HCT116 (cell line): ENCODE data around the gene SLC13A4. TPM values are rescaled to one million over a fixed set of nuclear protein-coding genes. Genes with fewer than 3 reads are reported as not detected.

Source experiments
- ATAC-seq: fragments of 200-7000 bp; cut with Tn5 transposase; 2 replicates; pipeline ENCODE4 v1.9.1; 2020; ENCODE audit warnings: mild to moderate bottlenecking, moderate library complexity
- BruUV-seq: library from RNA; stranded (reverse); fragments of 400-500 nt; replicated peaks from 2 replicates; lab custom pipeline; 2021; lab: Mats Ljungman, UMichigan
- CTCF ChIA-PET: fragments of 300-600 bp; sonication (Branson Sonifier 250); formaldehyde crosslinking; loops from one replicate; lab custom pipeline; 2021; ENCODE audit warnings: antibody characterized with exemption; lab: Charles Lee
- POLR2A ChIA-PET: fragments of 300-600, 350-600 bp; sonication (Branson Sonifier 250); formaldehyde crosslinking; loops from one replicate; lab custom pipeline; 2021; ENCODE audit warnings: antibody characterized with exemption; lab: Charles Lee
- RAD21 ChIA-PET, 2 experiments: fragments of 300-600 bp; sonication (Branson Sonifier 250); formaldehyde crosslinking; loops; one replicate each; lab custom pipeline; 2023; ENCODE audit warnings: low total read pairs in 2 of 2; ENCODE audit not compliant: uncharacterized antibody in 2 of 2, unreplicated experiment in 2 of 2, low non-redundant PET in 1 of 2; lab: Charles Lee
- DNase-seq: peaks from one replicate; pipeline ENCODE4 v3.0.0-alpha.2; 2010; ENCODE audit warnings: low read depth, low spot score
- H2AFZ ChIP-seq: fragments of 200-600 bp; shearing (Covaris generic), sonication (generic); 2 replicates; pipeline ENCODE4 v1.6.1; 2017; ENCODE audit warnings: low read depth, mixed run types, mixed read lengths, antibody characterized with exemption, low read length; ENCODE audit not compliant: poor library complexity, severe bottlenecking
- H3K27ac ChIP-seq: 2 replicates; pipeline ENCODE4 v1.5.1; 2012; ENCODE audit warnings: low read depth, low read length
- H3K27me3 ChIP-seq: fragments of 200-600 bp; sonication (generic); 2 replicates; pipeline ENCODE4 v1.6.1; 2016; ENCODE audit warnings: mixed run types, low read length, mixed read lengths; ENCODE audit not compliant: insufficient read depth
- H3K36me3 ChIP-seq, 2 experiments: fragments of 200-500 bp in 1 of 2; fragments of 200-600 bp in 1 of 2; sonication (Bioruptor generic) in 1 of 2; sonication (generic) in 1 of 2; 2 replicates each; pipeline versions ENCODE4 v1.5.1 to v1.6.1; 2014 to 2016; ENCODE audit warnings: low read length in 2 of 2, inconsistent platforms in 1 of 2, mixed read lengths in 1 of 2, mixed run types in 1 of 2; ENCODE audit not compliant: insufficient read depth in 2 of 2, control insufficient read depth in 1 of 2
- H3K4me1 ChIP-seq, 2 experiments: fragments of 200-600 bp in 1 of 2; sonication (generic) in 1 of 2; 2 replicates each; pipeline versions ENCODE4 v1.5.1 to v1.6.1; 2012 to 2017; ENCODE audit warnings: low read length in 2 of 2, inconsistent platforms in 1 of 2, mild to moderate bottlenecking in 1 of 2, mixed read lengths in 1 of 2, mixed run types in 1 of 2, moderate library complexity in 1 of 2; ENCODE audit not compliant: insufficient read depth in 2 of 2, control insufficient read depth in 1 of 2
- H3K4me2 ChIP-seq: fragments of 200-600 bp; sonication (generic); 2 replicates; pipeline ENCODE4 v1.6.1; 2017; ENCODE audit warnings: mixed run types, low read length, mixed read lengths
- H3K4me3 ChIP-seq, 2 experiments: fragments of 200-600 bp in 1 of 2; sonication (generic) in 1 of 2; replicated peaks in 1 of 2; 2 replicates each; pipeline ENCODE4 v1.5.1; 2011 to 2016; ENCODE audit warnings: low read length in 2 of 2, control low read depth in 1 of 2, low read depth in 1 of 2, mild to moderate bottlenecking in 1 of 2, mixed read lengths in 1 of 2, mixed run types in 1 of 2
- H3K79me2 ChIP-seq: fragments of 200-600 bp; sonication (generic); 2 replicates; pipeline ENCODE4 v1.6.1; 2017; ENCODE audit warnings: mild to moderate bottlenecking, mixed run types, low read length, moderate library complexity, mixed read lengths; ENCODE audit not compliant: insufficient read depth
- H3K9ac ChIP-seq: fragments of 200-600 bp; sonication (generic); 2 replicates; pipeline ENCODE4 v1.6.1; 2016; ENCODE audit warnings: low read length, mixed read lengths
- H3K9me2 ChIP-seq: fragments of 200-600 bp; sonication (generic), shearing (Covaris generic); 2 replicates; pipeline ENCODE4 v1.6.1; 2017; ENCODE audit warnings: mixed run types, mild to moderate bottlenecking, moderate library complexity; ENCODE audit not compliant: insufficient read depth
- H3K9me3 ChIP-seq, 2 experiments: fragments of 200-500 bp in 1 of 2; fragments of 200-600 bp in 1 of 2; sonication (Bioruptor generic) in 1 of 2; sonication (generic) in 1 of 2; 2 replicates each; pipeline ENCODE4 v1.6.1; 2014 to 2017; ENCODE audit warnings: low read length in 2 of 2, mixed read lengths in 2 of 2, inconsistent platforms in 1 of 2, low read depth in 1 of 2, mild to moderate bottlenecking in 1 of 2, mixed run types in 1 of 2, moderate library complexity in 1 of 2; ENCODE audit not compliant: control insufficient read depth in 1 of 2, insufficient read depth in 1 of 2
- H4K20me1 ChIP-seq: fragments of 200-600 bp; sonication (generic), shearing (Covaris generic); 2 replicates; pipeline ENCODE4 v1.6.1; 2017; ENCODE audit warnings: mixed run types, mild to moderate bottlenecking, moderate library complexity; ENCODE audit not compliant: insufficient read depth
- CEBPB ChIP-seq: IDR thresholded peaks from 2 replicates; pipeline ENCODE4 v1.6.1; 2012; ENCODE audit warnings: low read depth
- EGR1 ChIP-seq: IDR thresholded peaks from 2 replicates; pipeline ENCODE4 v1.6.1; 2012; ENCODE audit warnings: low read depth
- ELF1 ChIP-seq: IDR thresholded peaks from 2 replicates; pipeline ENCODE4 v1.6.1; 2012; ENCODE audit warnings: low read depth, borderline replicate concordance
- EZH2 ChIP-seq: fragments of 200-600 bp; sonication (generic); IDR thresholded peaks from 2 replicates; pipeline ENCODE4 v1.6.1; 2017; ENCODE audit warnings: antibody characterized with exemption, mixed run types
- EZH2phosphoT487 ChIP-seq: fragments of 200-600 bp; IDR thresholded peaks from 2 replicates; pipeline ENCODE4 v1.6.1; 2018; ENCODE audit warnings: antibody characterized with exemption, borderline replicate concordance
- FOSL1 ChIP-seq: IDR thresholded peaks from 2 replicates; pipeline ENCODE4 v1.6.1; 2012; ENCODE audit warnings: low read depth
- JUND ChIP-seq: IDR thresholded peaks from 2 replicates; pipeline ENCODE4 v1.6.1; 2012
- POLR2A ChIP-seq: IDR thresholded peaks from 2 replicates; pipeline ENCODE4 v1.7.0; 2011; ENCODE audit warnings: borderline replicate concordance; ENCODE audit not compliant: insufficient read depth, insufficient read length; ENCODE audit errors: extremely low read depth
- POLR2AphosphoS5 ChIP-seq: IDR thresholded peaks from 2 replicates; pipeline ENCODE4 v1.6.1; 2011; ENCODE audit warnings: mild to moderate bottlenecking, low read depth, low read length, moderate library complexity
- RAD21 ChIP-seq: IDR thresholded peaks from 2 replicates; pipeline ENCODE4 v1.6.1; 2012; ENCODE audit warnings: low read depth, mild to moderate bottlenecking
- SIN3A ChIP-seq: IDR thresholded peaks from 2 replicates; pipeline ENCODE4 v1.6.1; 2012; ENCODE audit warnings: low read depth
- SP1 ChIP-seq: IDR thresholded peaks from 2 replicates; pipeline ENCODE4 v1.6.1; 2012; ENCODE audit warnings: low read depth
- SRF ChIP-seq: IDR thresholded peaks from 2 replicates; pipeline ENCODE4 v1.6.1; 2012; ENCODE audit warnings: low read depth
- TCF7L2 ChIP-seq: IDR thresholded peaks from 2 replicates; pipeline ENCODE4 v1.7.0; 2011; ENCODE audit warnings: borderline replicate concordance, inconsistent platforms; ENCODE audit not compliant: insufficient read depth, insufficient read length; ENCODE audit errors: extremely low read depth
- YY1 ChIP-seq: IDR thresholded peaks from 2 replicates; pipeline ENCODE4 v1.6.1; 2011; ENCODE audit warnings: low read length, low read depth, moderate library complexity, mild to moderate bottlenecking; ENCODE audit not compliant: insufficient replicate concordance; ENCODE audit errors: extremely low read depth
- ZNF274 ChIP-seq: fragments of 200-500 bp; sonication (Bioruptor generic); IDR thresholded peaks from 2 replicates; pipeline ENCODE4 v1.6.1; 2014; ENCODE audit warnings: mild to moderate bottlenecking, low read depth, low read length, inconsistent platforms
- intact Hi-C: fragments of 100-400 bp; cut with micrococcal nuclease; formaldehyde crosslinking; loops from 2 replicates; pipeline ENCODE4 v1.10.0; 2022
- total RNA-seq: library from RNA; stranded (reverse); gene quantifications from one replicate; pipeline ENCODE4 v1.2.1, GENCODE V29; 2021; ENCODE audit not compliant: unreplicated experiment
- TF ChIP-seq, protein P1 (sequence below), 3 experiments: fragments of 200-600 bp in 1 of 3; sonication (generic) in 1 of 3; IDR thresholded peaks in 2 of 3; conservative IDR thresholded peaks in 1 of 3; 2 replicates each; pipeline ENCODE4 v1.5.1; 2012 to 2017; ENCODE audit warnings: low read depth in 2 of 3, low read length in 2 of 3, antibody characterized with exemption in 1 of 3, borderline replicate concordance in 1 of 3, control low read depth in 1 of 3, mild to moderate bottlenecking in 1 of 3, mixed read lengths in 1 of 3, mixed run types in 1 of 3, moderate library complexity in 1 of 3; ENCODE audit not compliant: insufficient read depth in 1 of 3
- TF ChIP-seq, protein P2 (sequence below): IDR thresholded peaks from 2 replicates; pipeline ENCODE4 v1.6.1; 2012
- TF ChIP-seq, protein P3 (sequence below): IDR thresholded peaks from 2 replicates; pipeline ENCODE4 v1.6.1; 2012; ENCODE audit warnings: low read depth

Gene SLC13A4
- total RNA-seq, 1 experiment from 2014 or later: 0.30 TPM

DNA sequence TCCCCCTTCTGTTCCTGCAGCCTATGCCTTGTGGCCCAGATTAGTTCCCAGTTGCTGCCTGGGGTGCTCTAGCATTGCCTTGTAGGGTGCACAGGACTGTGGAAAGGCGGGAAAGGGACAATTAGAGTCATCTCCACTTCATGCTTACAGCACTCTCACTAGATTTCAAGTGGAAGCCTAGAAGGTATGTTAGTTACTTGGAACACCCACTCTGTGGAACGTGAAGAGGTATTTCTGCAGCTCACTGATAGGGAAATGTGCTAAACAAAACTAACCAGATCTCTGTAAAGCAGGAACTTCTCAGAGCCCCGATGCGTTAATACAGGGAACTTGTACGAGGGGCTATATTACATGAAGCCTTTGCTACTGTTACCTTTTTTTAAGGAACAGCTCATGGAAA lies 46.2 kb downstream of the SLC13A4 start (continued):
- no peak for TF ChIP-seq SRF
- TF ChIP-seq POLR2AphosphoS5: no peak
- TF ChIP-seq ELF1: no peak
- TF ChIP-seq TCF7L2: no peak
- no peak for TF ChIP-seq ZNF274
- TF ChIP-seq JUND: no peak

DNA sequence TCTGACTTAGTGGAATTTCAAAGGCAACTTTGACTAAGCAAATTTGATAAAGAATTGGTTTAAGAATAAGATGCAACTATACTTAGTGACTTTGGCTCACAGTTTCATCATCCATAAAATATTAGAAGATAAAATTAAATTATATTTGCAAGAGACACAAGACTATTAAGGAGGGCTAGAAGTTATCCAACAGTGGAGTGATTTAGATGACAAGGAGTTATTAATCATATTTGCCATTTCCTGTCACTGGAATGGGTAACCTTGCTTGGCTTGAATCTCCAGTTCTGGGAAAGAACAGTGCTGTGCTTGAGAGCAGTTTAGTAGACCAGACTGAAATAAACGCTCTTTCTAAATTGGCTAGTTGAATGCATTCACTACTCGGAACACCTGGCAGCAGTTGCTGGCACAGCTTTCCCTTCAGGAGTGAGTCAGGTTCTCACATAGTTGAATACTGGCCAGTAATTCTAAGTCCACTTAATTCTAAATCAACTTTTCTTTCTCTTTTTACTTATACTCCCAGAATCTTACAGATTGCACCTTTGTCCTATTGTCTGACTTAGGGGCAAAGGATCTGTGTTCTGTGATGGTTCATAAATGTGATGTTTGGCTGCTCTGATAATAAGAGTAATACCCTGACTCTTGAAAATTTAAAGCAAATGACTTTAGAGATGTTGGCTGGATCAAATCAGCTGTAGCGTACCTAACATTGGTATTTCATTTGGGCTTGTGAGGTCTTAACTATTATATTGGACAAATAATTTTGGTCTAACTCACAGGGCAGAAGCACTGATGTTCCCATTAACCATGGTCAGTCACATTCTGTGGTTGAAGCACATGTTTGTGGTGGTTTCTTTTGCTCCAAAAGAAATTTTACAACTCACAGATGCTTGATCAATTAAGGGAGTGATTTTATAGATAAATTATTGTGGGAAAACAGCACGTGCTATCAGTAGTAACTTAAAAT lies 49.1 kb downstream of the SLC13A4 start:
- H3K4me3 ChIP-seq: no peak overlapping the region

More for the DNA sequence above, 49.1 kb downstream of the SLC13A4 start:
- Histone ChIP-seq H3K4me1 (no peaks in the 10 kb centered on the region), H4K20me1 (no peaks in the 10 kb centered on the region), H2AFZ (no peak overlapping the region), H3K9me3 (no peaks in the 10 kb centered on the region), H3K4me2 (no peak overlapping the region), H3K36me3 (peaks cover 12 to 15% of the 10 kb centered on the region in 2 experiments), H3K79me2 (peaks cover 10% of the 10 kb centered on the region; the same call in 1 of the 2 replicates), H3K27me3 (no peaks in the 10 kb centered on the region)
- POLR2A ChIA-PET: no interaction called here
- BruUV-seq: no TSS peak
- intact Hi-C loops: no loop called here
- ATAC-seq: no peak
- DNase-seq: no peak
- CTCF ChIA-PET: no interaction called here
- RAD21 ChIA-PET: no interaction called here
- TF ChIP-seq EZH2phosphoT487 (no peak), EGR1 (no peak), SIN3A (no peak), RAD21 (no peak), JUND (no peak; the same call in 1 of the 2 replicates), YY1 (no peak), FOSL1 (no peak), POLR2AphosphoS5 (no peak), EZH2 (no peak), SRF (no peak), POLR2A (no peak), TCF7L2 (no peak), SP1 (no peak), ELF1 (no peak), CEBPB (no peak)
- TF ChIP-seq, protein P1, sequence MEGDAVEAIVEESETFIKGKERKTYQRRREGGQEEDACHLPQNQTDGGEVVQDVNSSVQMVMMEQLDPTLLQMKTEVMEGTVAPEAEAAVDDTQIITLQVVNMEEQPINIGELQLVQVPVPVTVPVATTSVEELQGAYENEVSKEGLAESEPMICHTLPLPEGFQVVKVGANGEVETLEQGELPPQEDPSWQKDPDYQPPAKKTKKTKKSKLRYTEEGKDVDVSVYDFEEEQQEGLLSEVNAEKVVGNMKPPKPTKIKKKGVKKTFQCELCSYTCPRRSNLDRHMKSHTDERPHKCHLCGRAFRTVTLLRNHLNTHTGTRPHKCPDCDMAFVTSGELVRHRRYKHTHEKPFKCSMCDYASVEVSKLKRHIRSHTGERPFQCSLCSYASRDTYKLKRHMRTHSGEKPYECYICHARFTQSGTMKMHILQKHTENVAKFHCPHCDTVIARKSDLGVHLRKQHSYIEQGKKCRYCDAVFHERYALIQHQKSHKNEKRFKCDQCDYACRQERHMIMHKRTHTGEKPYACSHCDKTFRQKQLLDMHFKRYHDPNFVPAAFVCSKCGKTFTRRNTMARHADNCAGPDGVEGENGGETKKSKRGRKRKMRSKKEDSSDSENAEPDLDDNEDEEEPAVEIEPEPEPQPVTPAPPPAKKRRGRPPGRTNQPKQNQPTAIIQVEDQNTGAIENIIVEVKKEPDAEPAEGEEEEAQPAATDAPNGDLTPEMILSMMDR (IDR thresholded peaks at IDR 0.05 in 2 of 3, conservative IDR thresholded peaks at IDR 0.05 in 1 of 3; ENCODE audit: borderline replicate concordance in 1 of 3, insufficient read depth in 1 of 3, low read depth in 2 of 3, low read length in 2 of 3): no peak
- TF ChIP-seq, protein P2, sequence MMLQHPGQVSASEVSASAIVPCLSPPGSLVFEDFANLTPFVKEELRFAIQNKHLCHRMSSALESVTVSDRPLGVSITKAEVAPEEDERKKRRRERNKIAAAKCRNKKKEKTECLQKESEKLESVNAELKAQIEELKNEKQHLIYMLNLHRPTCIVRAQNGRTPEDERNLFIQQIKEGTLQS: no peak
- TF ChIP-seq, protein P3, sequence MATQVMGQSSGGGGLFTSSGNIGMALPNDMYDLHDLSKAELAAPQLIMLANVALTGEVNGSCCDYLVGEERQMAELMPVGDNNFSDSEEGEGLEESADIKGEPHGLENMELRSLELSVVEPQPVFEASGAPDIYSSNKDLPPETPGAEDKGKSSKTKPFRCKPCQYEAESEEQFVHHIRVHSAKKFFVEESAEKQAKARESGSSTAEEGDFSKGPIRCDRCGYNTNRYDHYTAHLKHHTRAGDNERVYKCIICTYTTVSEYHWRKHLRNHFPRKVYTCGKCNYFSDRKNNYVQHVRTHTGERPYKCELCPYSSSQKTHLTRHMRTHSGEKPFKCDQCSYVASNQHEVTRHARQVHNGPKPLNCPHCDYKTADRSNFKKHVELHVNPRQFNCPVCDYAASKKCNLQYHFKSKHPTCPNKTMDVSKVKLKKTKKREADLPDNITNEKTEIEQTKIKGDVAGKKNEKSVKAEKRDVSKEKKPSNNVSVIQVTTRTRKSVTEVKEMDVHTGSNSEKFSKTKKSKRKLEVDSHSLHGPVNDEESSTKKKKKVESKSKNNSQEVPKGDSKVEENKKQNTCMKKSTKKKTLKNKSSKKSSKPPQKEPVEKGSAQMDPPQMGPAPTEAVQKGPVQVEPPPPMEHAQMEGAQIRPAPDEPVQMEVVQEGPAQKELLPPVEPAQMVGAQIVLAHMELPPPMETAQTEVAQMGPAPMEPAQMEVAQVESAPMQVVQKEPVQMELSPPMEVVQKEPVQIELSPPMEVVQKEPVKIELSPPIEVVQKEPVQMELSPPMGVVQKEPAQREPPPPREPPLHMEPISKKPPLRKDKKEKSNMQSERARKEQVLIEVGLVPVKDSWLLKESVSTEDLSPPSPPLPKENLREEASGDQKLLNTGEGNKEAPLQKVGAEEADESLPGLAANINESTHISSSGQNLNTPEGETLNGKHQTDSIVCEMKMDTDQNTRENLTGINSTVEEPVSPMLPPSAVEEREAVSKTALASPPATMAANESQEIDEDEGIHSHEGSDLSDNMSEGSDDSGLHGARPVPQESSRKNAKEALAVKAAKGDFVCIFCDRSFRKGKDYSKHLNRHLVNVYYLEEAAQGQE: no peak
- TF ChIP-seq, all 23 proteins: peak for 0
- Histone ChIP-seq H3K27ac (no peak overlapping the region), H3K9ac (no peak overlapping the region), H3K9me2 (no peaks in the 10 kb centered on the region)
